ENCODE measurements around the gene TEX22.

DNA sequence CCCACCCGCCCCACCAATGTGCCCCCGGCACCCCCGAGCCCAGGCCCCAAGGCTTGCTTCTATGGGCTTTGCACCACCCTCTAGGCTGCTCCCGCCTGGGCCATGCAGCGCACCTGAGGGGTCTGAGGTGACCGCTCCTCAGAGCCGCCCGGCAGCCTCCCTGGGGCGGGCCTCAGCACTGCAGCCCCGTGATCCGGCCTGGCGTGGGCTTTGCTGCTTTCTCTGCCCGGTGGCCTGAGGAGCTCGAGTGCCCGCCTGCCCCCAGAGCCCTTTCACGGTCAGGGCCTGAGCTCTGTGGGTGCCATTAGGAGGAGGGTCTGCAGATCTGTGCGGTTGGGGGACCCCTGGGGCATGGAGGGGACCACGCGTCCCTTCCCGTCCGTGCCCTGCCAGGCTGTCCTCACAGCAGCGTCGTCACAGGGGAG is 27.5 kb downstream of the TEX22 start:
- TF ChIP-seq POLR2A (IDR thresholded peaks at IDR 0.05), result no peak
- TF ChIP-seq, protein P1, sequence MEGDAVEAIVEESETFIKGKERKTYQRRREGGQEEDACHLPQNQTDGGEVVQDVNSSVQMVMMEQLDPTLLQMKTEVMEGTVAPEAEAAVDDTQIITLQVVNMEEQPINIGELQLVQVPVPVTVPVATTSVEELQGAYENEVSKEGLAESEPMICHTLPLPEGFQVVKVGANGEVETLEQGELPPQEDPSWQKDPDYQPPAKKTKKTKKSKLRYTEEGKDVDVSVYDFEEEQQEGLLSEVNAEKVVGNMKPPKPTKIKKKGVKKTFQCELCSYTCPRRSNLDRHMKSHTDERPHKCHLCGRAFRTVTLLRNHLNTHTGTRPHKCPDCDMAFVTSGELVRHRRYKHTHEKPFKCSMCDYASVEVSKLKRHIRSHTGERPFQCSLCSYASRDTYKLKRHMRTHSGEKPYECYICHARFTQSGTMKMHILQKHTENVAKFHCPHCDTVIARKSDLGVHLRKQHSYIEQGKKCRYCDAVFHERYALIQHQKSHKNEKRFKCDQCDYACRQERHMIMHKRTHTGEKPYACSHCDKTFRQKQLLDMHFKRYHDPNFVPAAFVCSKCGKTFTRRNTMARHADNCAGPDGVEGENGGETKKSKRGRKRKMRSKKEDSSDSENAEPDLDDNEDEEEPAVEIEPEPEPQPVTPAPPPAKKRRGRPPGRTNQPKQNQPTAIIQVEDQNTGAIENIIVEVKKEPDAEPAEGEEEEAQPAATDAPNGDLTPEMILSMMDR (IDR thresholded peaks at IDR 0.05 in 4 of 5, conservative IDR thresholded peaks at IDR 0.05 in 1 of 5), result no peak

Data from gastrocnemius medialis (tissue), 4 donors.